ENCODE data around the gene JPT2.

GRCh38 chr16:1701216-1701878 lies 23.3 kb downstream of the JPT2 start:
- TF ChIP-seq MEF2A (IDR thresholded peaks at IDR 0.05; ENCODE audit: insufficient read depth, low read depth, low read length) = no peak
- no peak for TF ChIP-seq MXI1 (IDR thresholded peaks at IDR 0.05; ENCODE audit: low read depth, low read length)
- TF ChIP-seq PAX5 (IDR thresholded peaks at IDR 0.05; ENCODE audit: borderline replicate concordance, low read depth, low read length) = no peak
- no peak for TF ChIP-seq BCL3 (IDR thresholded peaks at IDR 0.05; ENCODE audit: borderline replicate concordance, insufficient read depth, low read depth, low read length, poor library complexity, severe bottlenecking)
- TF ChIP-seq MAX (IDR thresholded peaks at IDR 0.05; ENCODE audit: low read depth, low read length) = no peak
- no peak for TF ChIP-seq SMARCA5 (IDR thresholded peaks at IDR 0.05)
- no peak for TF ChIP-seq CBX5 (IDR thresholded peaks at IDR 0.05; ENCODE audit: low read depth)
- TF ChIP-seq SP1 (IDR thresholded peaks at IDR 0.05; ENCODE audit: low read depth, low read length) = no peak
- TF ChIP-seq SIX5 (IDR thresholded peaks at IDR 0.05; ENCODE audit: low read depth, low read length, severe bottlenecking) = no peak
- no peak for TF ChIP-seq POLR2A (IDR thresholded peaks at IDR 0.05; ENCODE audit: low read depth, low read length)
- TF ChIP-seq POLR2AphosphoS5 (IDR thresholded peaks at IDR 0.05; ENCODE audit: low read length) = no peak
